Peyer's patch (tissue), 4 donors: ENCODE results near the gene KDM5A. TPM values are rescaled to one million over a fixed set of nuclear protein-coding genes. Genes with fewer than 3 reads are reported as not detected.
"Not testable (repeated sequence)": the region's sequence is repeated elsewhere in the genome, so short reads cannot be mapped to it uniquely, and the experiment has no call there.

Experiments
- DNase-seq, 3 donors: peaks; one replicate each; pipeline ENCODE4 v3.0.0-alpha.2; 2017 to 2019
- H3K27ac ChIP-seq, 4 donors: fragments of 200-600 bp; sonication (generic); one replicate each; pipeline ENCODE4 v1.5.1; 2016 to 2019
- H3K27me3 ChIP-seq, 2 donors: fragments of 200-600 bp; sonication (generic); one replicate each; pipeline ENCODE4 v1.5.1; 2019
- H3K36me3 ChIP-seq, 3 donors: fragments of 200-600 bp; sonication (generic); one replicate each; pipeline ENCODE4 v1.5.1; 2016 to 2019
- H3K4me1 ChIP-seq, 4 donors: fragments of 200-600 bp; sonication (generic); one replicate each; pipeline ENCODE4 v1.5.1; 2016 to 2019
- H3K4me3 ChIP-seq, 4 donors: fragments of 200-600 bp; sonication (generic); 1 replicate in 3 of 4; 2 replicates in 1 of 4; pipeline ENCODE4 v1.5.1; 2016 to 2019; ENCODE audit warnings: mild to moderate bottlenecking in 1 of 4
- H3K9me3 ChIP-seq, 4 donors: fragments of 200-600 bp; sonication (generic); one replicate each; pipeline ENCODE4 v1.5.1; 2016 to 2019; ENCODE audit warnings: mild to moderate bottlenecking in 1 of 4
- CTCF ChIP-seq, 6 experiments: fragments of 450-650 bp in 4 of 6; fragments of 200-600 bp in 2 of 6; sonication (generic) in 1 of 6; IDR thresholded peaks; one replicate each; pipeline ENCODE4 v1.5.1; 2017 to 2019; ENCODE audit warnings: antibody characterized with exemption in 6 of 6, mild to moderate bottlenecking in 3 of 6, moderate library complexity in 1 of 6
- POLR2A ChIP-seq, 2 donors: fragments of 450-650 bp; IDR thresholded peaks; one replicate each; pipeline ENCODE4 v1.5.1; 2017; ENCODE audit warnings: antibody characterized with exemption in 2 of 2, mild to moderate bottlenecking in 2 of 2, moderate library complexity in 2 of 2
- total RNA-seq, 4 donors: library from RNA; depleted of rRNA; stranded (reverse); fragments of >200 nt; gene quantifications; one replicate each; pipeline ENCODE4 v1.1.0, GENCODE V29; 2016

The KDM5A gene
- total RNA-seq, 4 donors from 2014 or later, result 38.8 to 72.7 (median 60.8) TPM

GRCh38 chr12:236445-236844, 152.7 kb downstream of the KDM5A start:
- Histone ChIP-seq H3K27me3 (no peaks in the 10 kb centered on the region), H3K36me3 (no peaks in the 10 kb centered on the region), H3K9me3 (peaks cover 0 to 15% (median 2%) of the 10 kb centered on the region in 4 donors), H3K4me3 (peak overlapping the region in 1 of 4 donors; percentile 26), H3K27ac (peak overlapping the region in 2 of 4 donors; percentile 50 to 53), H3K4me1 (no peaks in the 10 kb centered on the region)
- no peak for DNase-seq
- TF ChIP-seq CTCF (IDR thresholded peaks at IDR 0.05) (no peak), POLR2A (IDR thresholded peaks at IDR 0.05) (no peak)

- not testable (repeated sequence) for H3K27me3 ChIP-seq, DNase-seq, H3K36me3 ChIP-seq, H3K27ac ChIP-seq, H3K4me1 ChIP-seq, H3K4me3 ChIP-seq
- peaks cover 0 to 15% (median 2%) of the 10 kb centered on the region in 4 donors for H3K9me3 ChIP-seq
Observed at GRCh38 chr12:235967-236366, 153.2 kb downstream of the KDM5A start.

GRCh38 chr12:234891-235415, 154.2 kb downstream of the KDM5A start:
- no peak for DNase-seq
- TF ChIP-seq POLR2A (IDR thresholded peaks at IDR 0.05), result no peak
- TF ChIP-seq CTCF (IDR thresholded peaks at IDR 0.05), result no peak
- no peaks in the 10 kb centered on the region for H3K36me3 ChIP-seq

GRCh38 chr12:234019-234418, 155.1 kb downstream of the KDM5A start:
- H3K36me3 ChIP-seq, result no peaks in the 10 kb centered on the region
- H3K27ac ChIP-seq, result no peak overlapping the region
- H3K4me3 ChIP-seq, result no peak overlapping the region
- DNase-seq, result peak in 1 of 3 donors; percentile 5
- H3K27me3 ChIP-seq, result no peaks in the 10 kb centered on the region
- no peaks in the 10 kb centered on the region for H3K4me1 ChIP-seq
- TF ChIP-seq CTCF (IDR thresholded peaks at IDR 0.05), result no peak
- no peak for TF ChIP-seq POLR2A (IDR thresholded peaks at IDR 0.05)
- peaks cover 0 to 15% (median 2%) of the 10 kb centered on the region in 4 donors for H3K9me3 ChIP-seq

More at GRCh38 chr12:234891-235415, 154.2 kb downstream of the KDM5A start:
- Histone ChIP-seq H3K4me1 (no peaks in the 10 kb centered on the region), H3K27me3 (no peaks in the 10 kb centered on the region), H3K4me3 (no peak overlapping the region), H3K9me3 (peaks cover 0 to 15% (median 2%) of the 10 kb centered on the region in 4 donors), H3K27ac (no peak overlapping the region)

GRCh38 chr12:233615-233968, 155.5 kb downstream of the KDM5A start:
- Histone ChIP-seq H3K4me3 (no peak overlapping the region), H3K4me1 (no peaks in the 10 kb centered on the region), H3K27ac (no peak overlapping the region), H3K27me3 (no peaks in the 10 kb centered on the region), H3K36me3 (no peaks in the 10 kb centered on the region), H3K9me3 (peaks cover 0 to 15% (median 2%) of the 10 kb centered on the region in 4 donors)
- DNase-seq, result no peak
- no peak for TF ChIP-seq CTCF (IDR thresholded peaks at IDR 0.05)
- TF ChIP-seq POLR2A (IDR thresholded peaks at IDR 0.05), result no peak

- H3K4me1 ChIP-seq, result no peaks in the 10 kb centered on the region
- H3K36me3 ChIP-seq, result no peaks in the 10 kb centered on the region
- no peaks in the 10 kb centered on the region for H3K27me3 ChIP-seq
- DNase-seq, result peak in 1 of 3 donors; percentile 36
- H3K4me3 ChIP-seq, result no peak overlapping the region
- H3K9me3 ChIP-seq, result peaks cover 0 to 15% (median 2%) of the 10 kb centered on the region in 4 donors
- H3K27ac ChIP-seq, result no peak overlapping the region
- TF ChIP-seq CTCF (IDR thresholded peaks at IDR 0.05) (no peak), POLR2A (IDR thresholded peaks at IDR 0.05) (no peak)
Observed at GRCh38 chr12:232731-233614, 156.1 kb downstream of the KDM5A start.
